Calu3 (cell line): Measurements from ENCODE around the gene NREP. TPM values are rescaled to one million over a fixed set of nuclear protein-coding genes. Genes with fewer than 3 reads are reported as not detected.

Experiments used
- BruUV-seq: library from RNA; stranded (reverse); fragments of 400-500 nt; replicated peaks from 2 replicates; lab custom pipeline; 2021; lab: Mats Ljungman, UMichigan
- CTCF ChIA-PET: fragments of 300-600 bp; sonication (Branson Sonifier 250); formaldehyde crosslinking; loops from one replicate; lab custom pipeline; 2022; ENCODE audit warnings: antibody characterized with exemption; lab: Charles Lee
- DNase-seq: peaks from one replicate; pipeline ENCODE4 v3.0.0; 2022
- H3K27ac Mint-ChIP-seq: one replicate; pipeline ENCODE4 v1.8.0; 2022; ENCODE audit warnings: mixed read lengths; ENCODE audit not compliant: unreplicated experiment
- H3K27me3 Mint-ChIP-seq: one replicate; pipeline ENCODE4 v1.8.0; 2022; ENCODE audit warnings: mixed read lengths; ENCODE audit not compliant: unreplicated experiment
- H3K36me3 Mint-ChIP-seq: one replicate; pipeline ENCODE4 v1.8.0; 2022; ENCODE audit warnings: mild to moderate bottlenecking, moderate library complexity, mixed read lengths; ENCODE audit not compliant: insufficient read depth, unreplicated experiment
- H3K4me1 Mint-ChIP-seq: one replicate; pipeline ENCODE4 v1.8.0; 2022; ENCODE audit warnings: mild to moderate bottlenecking, low read depth, mixed read lengths; ENCODE audit not compliant: unreplicated experiment
- H3K4me3 Mint-ChIP-seq: one replicate; pipeline ENCODE4 v1.8.0; 2022; ENCODE audit warnings: mild to moderate bottlenecking, low read depth, moderate library complexity, mixed read lengths; ENCODE audit not compliant: unreplicated experiment
- H3K9me3 Mint-ChIP-seq: one replicate; pipeline ENCODE4 v1.8.0; 2022; ENCODE audit warnings: low read depth, mixed read lengths; ENCODE audit not compliant: unreplicated experiment
- intact Hi-C: fragments of 100-400 bp; cut with micrococcal nuclease; formaldehyde crosslinking; loops from one replicate; pipeline ENCODE4 v1.10.0; 2022; ENCODE audit not compliant: unreplicated experiment
- total RNA-seq: library from RNA; stranded (reverse); gene quantifications from 2 replicates; pipeline ENCODE4 v1.2.3, GENCODE V29; 2022
- TF ChIP-seq, protein P1 (sequence below): fragments of 200-600 bp; IDR thresholded peaks from one replicate; pipeline ENCODE4 v1.8.0; 2022; ENCODE audit warnings: antibody characterized with exemption; ENCODE audit not compliant: unreplicated experiment

The NREP gene
- total RNA-seq, 1 experiment from 2014 or later = 24.6 TPM

DNA sequence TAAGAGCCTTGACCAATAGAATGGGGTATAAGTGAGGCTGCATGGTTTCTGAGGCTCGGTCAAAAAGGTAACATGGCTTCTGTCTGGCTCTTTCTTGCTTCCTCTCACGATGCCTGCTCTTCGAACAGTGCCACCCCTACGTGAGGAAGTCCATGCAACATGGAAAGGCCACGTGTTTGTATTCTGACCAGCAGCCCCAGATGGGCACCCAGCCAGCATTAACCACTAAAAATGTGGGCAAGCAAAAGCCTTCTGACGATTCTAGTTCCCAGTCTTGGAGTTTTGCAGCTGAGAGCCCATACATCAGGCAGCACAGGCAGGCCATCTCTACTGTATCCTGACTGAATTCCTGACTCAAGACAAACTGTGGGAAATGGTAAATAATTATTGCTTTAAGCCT, 24.2 kb upstream of the NREP start:
- no peaks in the 10 kb centered on the region for H3K9me3 Mint-ChIP-seq
- CTCF ChIA-PET = interaction anchor here (0.6 kb wide), 1 partner anchor 21 kb away, joined by 3 read pairs; no protein-coding TSS in a partner anchor
- BruUV-seq = no TSS peak
- H3K4me1 Mint-ChIP-seq = peaks cover 17% of the 10 kb centered on the region
- H3K27ac Mint-ChIP-seq = no peak overlapping the region
- TF ChIP-seq, protein P1, sequence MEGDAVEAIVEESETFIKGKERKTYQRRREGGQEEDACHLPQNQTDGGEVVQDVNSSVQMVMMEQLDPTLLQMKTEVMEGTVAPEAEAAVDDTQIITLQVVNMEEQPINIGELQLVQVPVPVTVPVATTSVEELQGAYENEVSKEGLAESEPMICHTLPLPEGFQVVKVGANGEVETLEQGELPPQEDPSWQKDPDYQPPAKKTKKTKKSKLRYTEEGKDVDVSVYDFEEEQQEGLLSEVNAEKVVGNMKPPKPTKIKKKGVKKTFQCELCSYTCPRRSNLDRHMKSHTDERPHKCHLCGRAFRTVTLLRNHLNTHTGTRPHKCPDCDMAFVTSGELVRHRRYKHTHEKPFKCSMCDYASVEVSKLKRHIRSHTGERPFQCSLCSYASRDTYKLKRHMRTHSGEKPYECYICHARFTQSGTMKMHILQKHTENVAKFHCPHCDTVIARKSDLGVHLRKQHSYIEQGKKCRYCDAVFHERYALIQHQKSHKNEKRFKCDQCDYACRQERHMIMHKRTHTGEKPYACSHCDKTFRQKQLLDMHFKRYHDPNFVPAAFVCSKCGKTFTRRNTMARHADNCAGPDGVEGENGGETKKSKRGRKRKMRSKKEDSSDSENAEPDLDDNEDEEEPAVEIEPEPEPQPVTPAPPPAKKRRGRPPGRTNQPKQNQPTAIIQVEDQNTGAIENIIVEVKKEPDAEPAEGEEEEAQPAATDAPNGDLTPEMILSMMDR = no peak
- no peak overlapping the region for H3K4me3 Mint-ChIP-seq
- H3K36me3 Mint-ChIP-seq = no peaks in the 10 kb centered on the region
- no peaks in the 10 kb centered on the region for H3K27me3 Mint-ChIP-seq
- intact Hi-C loops = no loop called here
- no peak for DNase-seq

DNA sequence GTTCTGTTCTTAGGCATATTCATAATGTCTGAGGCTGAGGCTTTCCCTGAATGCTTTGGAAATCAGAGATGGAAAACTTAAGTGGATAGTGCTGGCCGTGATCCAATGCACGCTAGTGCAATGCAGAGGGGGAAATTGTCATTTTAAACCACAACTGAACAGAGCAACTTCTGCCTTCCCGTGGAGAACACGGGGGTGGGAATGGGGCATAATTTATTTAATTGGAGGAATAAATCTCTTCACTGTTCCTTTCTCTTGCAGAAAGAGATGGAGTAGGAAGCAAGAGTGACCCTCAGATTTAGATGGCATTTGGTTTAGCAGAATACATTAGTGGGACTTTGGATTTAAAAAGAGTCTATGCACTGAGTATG, 22.9 kb upstream of the NREP start:
- intact Hi-C loops = loop anchor here (10.0 kb wide), 1 partner anchor 95 kb away; no protein-coding TSS in a partner anchor
- TF ChIP-seq, protein P1 = no peak
- BruUV-seq = no TSS peak
- Mint-ChIP-seq H3K27ac (no peak overlapping the region), H3K27me3 (no peaks in the 10 kb centered on the region), H3K36me3 (no peaks in the 10 kb centered on the region), H3K9me3 (no peaks in the 10 kb centered on the region), H3K4me3 (no peak overlapping the region), H3K4me1 (peaks cover 19% of the 10 kb centered on the region)
- CTCF ChIA-PET = no interaction called here
- DNase-seq = no peak

DNA sequence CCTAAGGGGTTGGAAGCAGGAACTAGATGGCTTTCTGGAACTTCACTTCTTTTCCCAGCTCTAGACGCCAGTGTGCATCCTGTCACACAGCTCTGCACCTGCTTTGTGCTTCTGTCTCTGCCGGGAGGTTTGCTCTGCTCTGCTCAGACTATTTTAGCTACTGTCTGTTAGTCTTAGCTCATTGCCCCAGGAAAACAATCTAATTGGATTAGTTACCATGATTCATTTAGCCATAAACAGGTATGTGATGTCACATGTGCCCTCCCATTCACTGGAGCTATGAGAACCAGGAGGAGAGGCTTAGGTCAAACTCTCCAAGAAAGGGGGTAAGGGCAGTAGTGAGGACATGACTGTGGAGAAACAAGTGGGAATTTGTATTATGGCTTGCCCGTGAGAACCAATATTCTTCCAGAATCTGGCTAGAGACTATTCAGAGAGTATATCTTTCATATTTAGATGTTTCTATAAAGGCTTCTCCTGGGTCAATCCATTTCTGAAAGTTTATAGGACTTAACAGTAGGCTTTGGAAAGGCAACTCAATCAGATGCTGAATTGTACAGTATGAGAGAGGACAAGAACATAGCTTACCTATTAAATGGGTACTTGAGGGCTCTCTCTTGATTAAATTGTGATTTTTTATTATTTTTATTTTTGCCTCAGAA, 22.4 kb upstream of the NREP start:
- H3K4me3 Mint-ChIP-seq = no peak overlapping the region
- intact Hi-C loops = loop anchor here (10.0 kb wide), 1 partner anchor 95 kb away; no protein-coding TSS in a partner anchor
- H3K27me3 Mint-ChIP-seq = no peaks in the 10 kb centered on the region
- H3K27ac Mint-ChIP-seq = no peak overlapping the region
- no peaks in the 10 kb centered on the region for H3K9me3 Mint-ChIP-seq
- DNase-seq = no peak
- H3K4me1 Mint-ChIP-seq = peaks cover 25% of the 10 kb centered on the region
- no TSS peak for BruUV-seq
- no peaks in the 10 kb centered on the region for H3K36me3 Mint-ChIP-seq
- CTCF ChIA-PET = interaction anchor here (0.6 kb wide), 1 partner anchor 67 kb away, joined by 7 read pairs; no protein-coding TSS in a partner anchor
- TF ChIP-seq, protein P1 = no peak

DNA sequence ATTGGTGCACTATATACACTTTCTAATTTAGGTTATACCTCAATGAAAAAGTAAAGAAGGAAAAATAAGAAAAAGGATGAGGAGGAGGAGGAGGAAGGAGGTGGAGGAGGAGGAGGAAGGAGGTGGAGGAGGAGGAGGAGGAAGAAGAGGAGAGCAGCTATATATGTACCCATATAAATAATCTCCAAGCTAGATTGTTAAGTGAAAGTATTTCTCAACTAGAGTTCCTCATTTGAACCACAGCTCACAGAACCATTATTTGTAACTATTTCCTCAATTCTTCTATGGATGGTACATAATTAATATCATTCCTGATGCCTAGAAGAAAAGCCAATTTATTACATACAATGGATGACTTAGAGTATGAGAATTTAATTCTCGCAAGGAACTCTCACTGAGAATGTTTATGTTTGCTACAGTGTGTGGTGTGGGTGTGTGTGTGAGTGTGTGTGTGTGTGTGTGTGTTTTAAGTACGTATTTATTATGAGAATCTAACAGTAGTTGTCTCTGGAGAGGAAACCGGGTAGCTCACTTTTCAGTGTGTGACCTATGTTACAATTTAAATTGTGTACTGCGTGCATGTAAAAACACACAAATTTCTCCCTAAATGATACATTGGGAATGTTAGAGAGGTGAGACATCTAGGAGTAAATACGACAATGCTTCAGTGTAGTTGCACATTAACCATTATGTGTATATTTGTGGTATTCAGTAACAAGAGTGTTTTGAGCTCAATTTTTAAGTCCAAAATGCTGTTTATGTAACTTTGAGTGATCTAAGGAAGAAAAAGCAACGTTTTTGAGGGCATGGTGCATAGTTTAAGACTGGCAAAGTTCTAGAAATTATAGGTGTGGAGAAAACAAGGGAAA, 20.2 kb upstream of the NREP start:
- Mint-ChIP-seq H3K4me1 (peaks cover 33% of the 10 kb centered on the region), H3K36me3 (no peaks in the 10 kb centered on the region), H3K27ac (no peak overlapping the region), H3K9me3 (no peaks in the 10 kb centered on the region), H3K4me3 (no peak overlapping the region), H3K27me3 (no peaks in the 10 kb centered on the region)
- intact Hi-C loops = loop anchor here (10.0 kb wide), 1 partner anchor 92 kb away; no protein-coding TSS in a partner anchor
- TF ChIP-seq, protein P1 = no peak
- DNase-seq = no peak
- BruUV-seq = no TSS peak
- CTCF ChIA-PET = interaction anchor here (0.5 to 0.8 kb wide), 4 partner anchors 18 to 227 kb away, joined by 3 read pairs; no protein-coding TSS in a partner anchor
